Astrocyte (in vitro differentiated cells and primary cell): ENCODE measurements around the gene VCX2. TPM values are rescaled to one million over a fixed set of nuclear protein-coding genes. Genes with fewer than 3 reads are reported as not detected.

Experiments used
- DNase-seq: peaks from one replicate; pipeline ENCODE4 v3.0.0-alpha.2; 2010; ENCODE audit warnings: low read depth
- FAIRE-seq: peaks from 2 replicates; lab custom pipeline; 2011; peaks lifted over from hg19 to GRCh38; lab: Jason Lieb, UNC
- H2AFZ ChIP-seq: 2 replicates; pipeline ENCODE4 v1.6.0; 2012; ENCODE audit warnings: low read depth, low read length, inconsistent platforms
- H3K27ac ChIP-seq: 2 replicates; pipeline ENCODE4 v1.5.1; 2011; ENCODE audit warnings: low read depth, low read length, inconsistent platforms
- H3K27me3 ChIP-seq: 2 replicates; pipeline ENCODE4 v1.6.0; 2011; ENCODE audit warnings: low read length, inconsistent platforms; ENCODE audit not compliant: insufficient read depth
- H3K36me3 ChIP-seq: 2 replicates; pipeline ENCODE4 v1.5.1; 2011; ENCODE audit warnings: low read length, inconsistent platforms; ENCODE audit not compliant: insufficient read depth
- H3K4me1 ChIP-seq: 2 replicates; pipeline ENCODE4 v1.5.1; 2011; ENCODE audit warnings: low read length, inconsistent platforms; ENCODE audit not compliant: insufficient read depth
- H3K4me2 ChIP-seq: 2 replicates; pipeline ENCODE4 v1.6.0; 2012; ENCODE audit warnings: low read length, inconsistent platforms
- H3K4me3 ChIP-seq: 2 replicates; pipeline ENCODE4 v1.5.1; 2011; ENCODE audit warnings: low read depth, mild to moderate bottlenecking, low read length, inconsistent platforms; ENCODE audit not compliant: insufficient read depth
- H3K79me2 ChIP-seq: 2 replicates; pipeline ENCODE4 v1.6.0; 2012; ENCODE audit warnings: mild to moderate bottlenecking, low read length, inconsistent platforms; ENCODE audit not compliant: insufficient read depth
- H3K9ac ChIP-seq: 2 replicates; pipeline ENCODE4 v1.6.0; 2012; ENCODE audit warnings: mild to moderate bottlenecking, low read length, inconsistent platforms
- H3K9me3 ChIP-seq: 2 replicates; pipeline ENCODE4 v1.5.1; 2012; ENCODE audit warnings: low read depth, mild to moderate bottlenecking, low read length, inconsistent platforms; ENCODE audit not compliant: insufficient read depth
- H4K20me1 ChIP-seq: 2 replicates; pipeline ENCODE4 v1.6.0; 2012; ENCODE audit warnings: low read length, inconsistent platforms; ENCODE audit not compliant: insufficient read depth
- H3K27ac Mint-ChIP-seq: one replicate; pipeline ENCODE4 v1.8.0; 2021; ENCODE audit warnings: mild to moderate bottlenecking, mixed read lengths; ENCODE audit not compliant: unreplicated experiment
- H3K27me3 Mint-ChIP-seq: one replicate; pipeline ENCODE4 v1.8.0; 2021; ENCODE audit warnings: low read depth, mixed read lengths; ENCODE audit not compliant: unreplicated experiment
- H3K36me3 Mint-ChIP-seq: one replicate; pipeline ENCODE4 v1.8.0; 2021; ENCODE audit warnings: low read depth, mixed read lengths; ENCODE audit not compliant: unreplicated experiment
- H3K4me1 Mint-ChIP-seq: one replicate; pipeline ENCODE4 v1.8.0; 2021; ENCODE audit warnings: low read depth, mixed read lengths; ENCODE audit not compliant: unreplicated experiment
- H3K4me3 Mint-ChIP-seq: one replicate; pipeline ENCODE4 v1.8.0; 2021; ENCODE audit warnings: mild to moderate bottlenecking, moderate library complexity, mixed read lengths; ENCODE audit not compliant: unreplicated experiment
- H3K9me3 Mint-ChIP-seq: one replicate; pipeline ENCODE4 v1.8.0; 2021; ENCODE audit warnings: mild to moderate bottlenecking, mixed read lengths; ENCODE audit not compliant: unreplicated experiment
- EZH2 ChIP-seq: IDR thresholded peaks from 2 replicates; pipeline ENCODE4 v1.6.1; 2012; ENCODE audit warnings: mild to moderate bottlenecking, low read length, inconsistent platforms; ENCODE audit not compliant: insufficient read depth
- total RNA-seq: library from RNA; stranded (reverse); gene quantifications from 2 replicates; pipeline ENCODE4 v1.2.1, GENCODE V29; 2021
- TF ChIP-seq, protein P1 (sequence below): IDR thresholded peaks from 2 replicates; pipeline ENCODE4 v1.5.1; 2011; ENCODE audit warnings: low read depth, mild to moderate bottlenecking, inconsistent platforms, low read length, moderate library complexity; ENCODE audit not compliant: insufficient read depth

VCX2 gene
- total RNA-seq, 1 donor from 2014 or later, result not detected

DNA sequence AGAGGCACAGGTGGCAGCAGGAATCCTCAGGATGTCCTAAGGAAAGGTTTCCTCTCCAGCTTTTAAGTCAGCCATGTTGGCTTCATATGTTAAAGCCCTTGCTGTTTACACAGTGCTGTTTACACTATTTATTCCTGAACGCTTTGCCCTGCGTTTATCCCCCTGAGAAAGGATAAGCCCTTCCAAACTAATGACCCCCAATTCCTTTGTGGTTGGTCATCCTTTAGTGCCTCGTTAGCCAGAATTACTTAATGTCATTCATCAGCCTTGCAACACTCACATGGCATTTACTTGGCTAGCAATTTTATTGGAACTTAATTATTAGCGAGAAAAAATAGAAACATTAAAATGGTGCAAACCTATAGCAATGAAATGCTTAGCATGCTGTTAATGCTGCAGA, 23.8 kb downstream of the VCX2 start:
- no peak overlapping the region for H3K4me3 Mint-ChIP-seq
- H3K9ac ChIP-seq, result no peak overlapping the region
- H2AFZ ChIP-seq, result no peak overlapping the region
- FAIRE-seq, result no peak
- H3K27me3 Mint-ChIP-seq, result no peaks in the 10 kb centered on the region
- DNase-seq, result peak; percentile 20
- H3K27me3 ChIP-seq, result no peaks in the 10 kb centered on the region
- H3K4me3 ChIP-seq, result no peak overlapping the region
- no peak overlapping the region for H3K4me2 ChIP-seq
- TF ChIP-seq, protein P1, sequence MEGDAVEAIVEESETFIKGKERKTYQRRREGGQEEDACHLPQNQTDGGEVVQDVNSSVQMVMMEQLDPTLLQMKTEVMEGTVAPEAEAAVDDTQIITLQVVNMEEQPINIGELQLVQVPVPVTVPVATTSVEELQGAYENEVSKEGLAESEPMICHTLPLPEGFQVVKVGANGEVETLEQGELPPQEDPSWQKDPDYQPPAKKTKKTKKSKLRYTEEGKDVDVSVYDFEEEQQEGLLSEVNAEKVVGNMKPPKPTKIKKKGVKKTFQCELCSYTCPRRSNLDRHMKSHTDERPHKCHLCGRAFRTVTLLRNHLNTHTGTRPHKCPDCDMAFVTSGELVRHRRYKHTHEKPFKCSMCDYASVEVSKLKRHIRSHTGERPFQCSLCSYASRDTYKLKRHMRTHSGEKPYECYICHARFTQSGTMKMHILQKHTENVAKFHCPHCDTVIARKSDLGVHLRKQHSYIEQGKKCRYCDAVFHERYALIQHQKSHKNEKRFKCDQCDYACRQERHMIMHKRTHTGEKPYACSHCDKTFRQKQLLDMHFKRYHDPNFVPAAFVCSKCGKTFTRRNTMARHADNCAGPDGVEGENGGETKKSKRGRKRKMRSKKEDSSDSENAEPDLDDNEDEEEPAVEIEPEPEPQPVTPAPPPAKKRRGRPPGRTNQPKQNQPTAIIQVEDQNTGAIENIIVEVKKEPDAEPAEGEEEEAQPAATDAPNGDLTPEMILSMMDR, result no peak
- no peak for TF ChIP-seq EZH2
- H3K36me3 Mint-ChIP-seq, result no peaks in the 10 kb centered on the region
- no peaks in the 10 kb centered on the region for H3K9me3 ChIP-seq
- H3K4me1 Mint-ChIP-seq, result no peaks in the 10 kb centered on the region
- no peak overlapping the region for H3K27ac ChIP-seq
- no peak overlapping the region for H3K27ac Mint-ChIP-seq
- H3K79me2 ChIP-seq, result no peaks in the 10 kb centered on the region
- H3K4me1 ChIP-seq, result no peaks in the 10 kb centered on the region
- peaks cover 2% of the 10 kb centered on the region for H3K9me3 Mint-ChIP-seq
- no peaks in the 10 kb centered on the region for H4K20me1 ChIP-seq
- no peaks in the 10 kb centered on the region for H3K36me3 ChIP-seq

DNA sequence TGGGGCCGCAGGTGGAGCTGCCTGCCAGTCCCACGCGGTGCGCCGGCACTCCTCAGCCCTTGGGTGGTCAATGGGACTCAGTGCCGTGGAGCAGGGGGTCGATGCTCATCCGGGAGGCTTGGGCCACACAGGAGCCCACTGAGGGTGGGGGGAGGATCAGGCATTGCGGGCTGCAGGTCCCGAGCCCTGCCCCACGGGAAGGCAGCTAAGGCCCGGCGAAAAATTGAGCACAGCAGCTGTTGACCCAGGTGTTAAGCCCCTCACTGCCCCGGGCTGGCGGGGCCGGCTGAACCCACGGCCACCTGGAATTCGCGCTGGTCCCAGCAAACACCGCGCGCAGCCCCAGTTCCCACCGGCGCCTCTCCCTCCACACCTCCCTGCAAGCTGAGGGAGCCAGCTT, 26.1 kb downstream of the VCX2 start:
- H3K27ac ChIP-seq, result no peak overlapping the region
- H3K27me3 ChIP-seq, result no peaks in the 10 kb centered on the region
- no peak overlapping the region for H3K4me2 ChIP-seq
- peaks cover 2% of the 10 kb centered on the region for H3K9me3 Mint-ChIP-seq
- FAIRE-seq, result no peak
- no peaks in the 10 kb centered on the region for H3K27me3 Mint-ChIP-seq
- no peaks in the 10 kb centered on the region for H3K36me3 Mint-ChIP-seq
- H3K36me3 ChIP-seq, result no peaks in the 10 kb centered on the region
- no peaks in the 10 kb centered on the region for H3K79me2 ChIP-seq
- H2AFZ ChIP-seq, result no peak overlapping the region
- DNase-seq, result no peak
- no peak overlapping the region for H3K9ac ChIP-seq
- peaks cover 8% of the 10 kb centered on the region for H3K4me1 Mint-ChIP-seq
- no peaks in the 10 kb centered on the region for H4K20me1 ChIP-seq
- no peaks in the 10 kb centered on the region for H3K9me3 ChIP-seq
- no peak for TF ChIP-seq EZH2
- TF ChIP-seq, protein P1, result no peak
- no peak overlapping the region for H3K27ac Mint-ChIP-seq
- no peak overlapping the region for H3K4me3 Mint-ChIP-seq
- H3K4me3 ChIP-seq, result no peak overlapping the region
- peaks cover 1% of the 10 kb centered on the region for H3K4me1 ChIP-seq

GRCh38 chrX:8141896-8142295, 29.2 kb downstream of the VCX2 start:
- Histone ChIP-seq H3K4me3 (no peak overlapping the region), H3K4me2 (no peak overlapping the region), H2AFZ (no peak overlapping the region), H3K9ac (no peak overlapping the region), H3K9me3 (no peaks in the 10 kb centered on the region), H4K20me1 (no peaks in the 10 kb centered on the region), H3K36me3 (no peaks in the 10 kb centered on the region), H3K27me3 (no peaks in the 10 kb centered on the region), H3K4me1 (peaks cover 2% of the 10 kb centered on the region), H3K27ac (no peak overlapping the region), H3K79me2 (no peaks in the 10 kb centered on the region)
- no peak overlapping the region for H3K4me3 Mint-ChIP-seq
- FAIRE-seq, result no peak
- H3K4me1 Mint-ChIP-seq, result peaks cover 9% of the 10 kb centered on the region
- no peaks in the 10 kb centered on the region for H3K9me3 Mint-ChIP-seq
- no peaks in the 10 kb centered on the region for H3K36me3 Mint-ChIP-seq
- H3K27me3 Mint-ChIP-seq, result no peaks in the 10 kb centered on the region
- DNase-seq, result no peak
- no peak for TF ChIP-seq EZH2
- no peak overlapping the region for H3K27ac Mint-ChIP-seq
